Sigmoid colon (tissue), 7 donors: Measurements from ENCODE around the gene DDX5. TPM values are rescaled to one million over a fixed set of nuclear protein-coding genes. Genes with fewer than 3 reads are reported as not detected.
"Not testable (repeated sequence)": the region's sequence is repeated elsewhere in the genome, so short reads cannot be mapped to it uniquely, and the experiment has no call there.

Experiments used
- DNase-seq: peaks from one replicate; pipeline ENCODE4 v3.0.0-alpha.2; 2019
- H3K27ac ChIP-seq, 4 donors: fragments of 200-600 bp; sonication (generic); one replicate each; pipeline ENCODE4 v1.5.1; 2016 to 2019; ENCODE audit warnings: mild to moderate bottlenecking in 1 of 4
- H3K27me3 ChIP-seq, 3 donors: fragments of 200-600 bp; sonication (generic); one replicate each; pipeline ENCODE4 v1.5.1; 2019; ENCODE audit warnings: mild to moderate bottlenecking in 1 of 3
- H3K36me3 ChIP-seq, 4 donors: fragments of 200-600 bp; sonication (generic); one replicate each; pipeline ENCODE4 v1.5.1; 2016 to 2019
- H3K4me1 ChIP-seq, 4 donors: fragments of 200-600 bp; sonication (generic); one replicate each; pipeline ENCODE4 v1.5.1; 2017 to 2019
- H3K4me3 ChIP-seq, 4 donors: fragments of 200-600 bp; sonication (generic); one replicate each; pipeline ENCODE4 v1.5.1; 2017 to 2019; ENCODE audit warnings: mild to moderate bottlenecking in 2 of 4, moderate library complexity in 1 of 4
- H3K9me3 ChIP-seq, 4 donors: fragments of 200-600 bp in 3 of 4; sonication (generic) in 3 of 4; one replicate each; pipeline versions ENCODE4 v1.5.1 to v1.6.1; 2013 to 2019
- EP300 ChIP-seq, 4 donors: sonication (generic); formaldehyde crosslinking; IDR thresholded peaks; one replicate each; pipeline ENCODE4 v1.6.1; 2017; ENCODE audit warnings: antibody characterized with exemption in 4 of 4
- POLR2A ChIP-seq, 2 donors: fragments of 450-650 bp; IDR thresholded peaks; one replicate each; pipeline ENCODE4 v1.6.1; 2016; ENCODE audit warnings: antibody characterized with exemption in 2 of 2, mild to moderate bottlenecking in 2 of 2, moderate library complexity in 2 of 2
- POLR2AphosphoS5 ChIP-seq, 4 donors: sonication (generic); formaldehyde crosslinking; IDR thresholded peaks; one replicate each; pipeline ENCODE4 v1.6.1; 2017; ENCODE audit warnings: antibody characterized with exemption in 4 of 4
- WGBS, 2 donors: extraction: QIAGEN DNeasy Blood & Tissue Kit; methylation state at CpG; one replicate each; pipeline ENCODE4 v1.1.7; 2013; 5-methylcytosine and 5-hydroxymethylcytosine counted together
- intact Hi-C: fragments of 100-400 bp; cut with DNase I; formaldehyde crosslinking; loops from one replicate; pipeline ENCODE4 v1.15.1; 2023
- polyA plus RNA-seq, 3 donors: library from polyadenylated mRNA; stranded (reverse); fragments of 200-250 nt; gene quantifications; one replicate each; pipeline ENCODE4 v1.2.3, GENCODE V29; 2013
- total RNA-seq, 4 donors: library from RNA; depleted of rRNA; stranded (reverse); fragments of >200 nt; gene quantifications; one replicate each; pipeline ENCODE4 v1.1.0, GENCODE V29; 2016
- TF ChIP-seq, protein P1 (sequence below), 4 experiments: fragments of 450-650 bp in 3 of 4; fragments of 200-600 bp in 1 of 4; IDR thresholded peaks; one replicate each; pipeline ENCODE4 v1.5.1; 2016 to 2019; ENCODE audit warnings: antibody characterized with exemption in 4 of 4, mild to moderate bottlenecking in 3 of 4, moderate library complexity in 2 of 4
- donor health status: healthy with polysubstance abuse.
- donor health status: Bipolar disorder and iron deficiency.
- donor health status: healthy.

DDX5 gene
- total and polyA plus RNA-seq, 7 donors = 187 to 1,652 (median 488) TPM

DNA sequence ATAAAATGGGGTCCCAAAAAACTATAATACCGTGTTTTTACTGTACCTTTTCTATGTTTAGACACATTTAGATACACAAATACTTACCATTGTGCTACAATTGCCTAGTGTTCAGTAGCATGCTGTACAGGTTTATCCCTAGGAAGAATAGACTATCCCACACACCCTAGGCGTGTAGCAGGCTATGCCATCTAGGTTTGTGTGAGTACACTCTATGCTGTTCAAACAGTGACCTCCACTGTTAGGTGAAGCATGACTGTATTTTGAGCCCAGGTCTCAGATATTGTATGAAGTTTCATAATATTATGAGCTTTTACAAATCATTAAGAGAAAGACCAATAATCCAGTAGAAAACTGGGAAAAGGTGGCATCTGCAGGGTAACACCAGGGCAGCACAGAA, 33.5 kb downstream of the DDX5 start:
- H3K27me3 ChIP-seq = no peaks in the 10 kb centered on the region
- no peak overlapping the region for H3K27ac ChIP-seq
- no peak for DNase-seq
- H3K4me1 ChIP-seq = no peaks in the 10 kb centered on the region
- TF ChIP-seq EP300 (IDR thresholded peaks at IDR 0.05) = no peak
- no peak for TF ChIP-seq POLR2A (IDR thresholded peaks at IDR 0.05)
- no peak for TF ChIP-seq POLR2AphosphoS5 (IDR thresholded peaks at IDR 0.05)
- TF ChIP-seq, protein P1, sequence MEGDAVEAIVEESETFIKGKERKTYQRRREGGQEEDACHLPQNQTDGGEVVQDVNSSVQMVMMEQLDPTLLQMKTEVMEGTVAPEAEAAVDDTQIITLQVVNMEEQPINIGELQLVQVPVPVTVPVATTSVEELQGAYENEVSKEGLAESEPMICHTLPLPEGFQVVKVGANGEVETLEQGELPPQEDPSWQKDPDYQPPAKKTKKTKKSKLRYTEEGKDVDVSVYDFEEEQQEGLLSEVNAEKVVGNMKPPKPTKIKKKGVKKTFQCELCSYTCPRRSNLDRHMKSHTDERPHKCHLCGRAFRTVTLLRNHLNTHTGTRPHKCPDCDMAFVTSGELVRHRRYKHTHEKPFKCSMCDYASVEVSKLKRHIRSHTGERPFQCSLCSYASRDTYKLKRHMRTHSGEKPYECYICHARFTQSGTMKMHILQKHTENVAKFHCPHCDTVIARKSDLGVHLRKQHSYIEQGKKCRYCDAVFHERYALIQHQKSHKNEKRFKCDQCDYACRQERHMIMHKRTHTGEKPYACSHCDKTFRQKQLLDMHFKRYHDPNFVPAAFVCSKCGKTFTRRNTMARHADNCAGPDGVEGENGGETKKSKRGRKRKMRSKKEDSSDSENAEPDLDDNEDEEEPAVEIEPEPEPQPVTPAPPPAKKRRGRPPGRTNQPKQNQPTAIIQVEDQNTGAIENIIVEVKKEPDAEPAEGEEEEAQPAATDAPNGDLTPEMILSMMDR (IDR thresholded peaks at IDR 0.05) = no peak
- no peak overlapping the region for H3K4me3 ChIP-seq
- no peaks in the 10 kb centered on the region for H3K9me3 ChIP-seq
- H3K36me3 ChIP-seq = peaks cover 0 to 5% (median 0%) of the 10 kb centered on the region in 4 donors
- intact Hi-C loops = no loop called here
- WGBS, 2 donors = 84 to 94% methylated on average over 2 of the region's 2 CpGs

GRCh38 chr17:64471440-64471839, 34.6 kb downstream of the DDX5 start:
- Histone ChIP-seq H3K36me3 (no peaks in the 10 kb centered on the region), H3K4me1 (no peaks in the 10 kb centered on the region), H3K27me3 (no peaks in the 10 kb centered on the region), H3K27ac (no peak overlapping the region), H3K9me3 (no peaks in the 10 kb centered on the region), H3K4me3 (no peak overlapping the region)
- intact Hi-C loops = no loop called here
- WGBS, 2 donors = 87 to 93% methylated on average over 3 of the region's 3 CpGs
- TF ChIP-seq POLR2A (IDR thresholded peaks at IDR 0.05) = no peak
- TF ChIP-seq, protein P1 (IDR thresholded peaks at IDR 0.05) = no peak
- no peak for TF ChIP-seq POLR2AphosphoS5 (IDR thresholded peaks at IDR 0.05)
- no peak for TF ChIP-seq EP300 (IDR thresholded peaks at IDR 0.05)
- DNase-seq = no peak

GRCh38 chr17:64470625-64471024, 35.5 kb downstream of the DDX5 start:
- Histone ChIP-seq H3K9me3 (no peaks in the 10 kb centered on the region), H3K4me1 (no peaks in the 10 kb centered on the region), H3K4me3 (no peak overlapping the region), H3K27ac (no peak overlapping the region), H3K27me3 (no peaks in the 10 kb centered on the region), H3K36me3 (no peaks in the 10 kb centered on the region)
- intact Hi-C loops = no loop called here
- 81 to 90% methylated on average over 4 of the region's 4 CpGs for WGBS, 2 donors
- DNase-seq = no peak
- TF ChIP-seq POLR2A (IDR thresholded peaks at IDR 0.05) (no peak), EP300 (IDR thresholded peaks at IDR 0.05) (no peak), POLR2AphosphoS5 (IDR thresholded peaks at IDR 0.05) (no peak)

DNA sequence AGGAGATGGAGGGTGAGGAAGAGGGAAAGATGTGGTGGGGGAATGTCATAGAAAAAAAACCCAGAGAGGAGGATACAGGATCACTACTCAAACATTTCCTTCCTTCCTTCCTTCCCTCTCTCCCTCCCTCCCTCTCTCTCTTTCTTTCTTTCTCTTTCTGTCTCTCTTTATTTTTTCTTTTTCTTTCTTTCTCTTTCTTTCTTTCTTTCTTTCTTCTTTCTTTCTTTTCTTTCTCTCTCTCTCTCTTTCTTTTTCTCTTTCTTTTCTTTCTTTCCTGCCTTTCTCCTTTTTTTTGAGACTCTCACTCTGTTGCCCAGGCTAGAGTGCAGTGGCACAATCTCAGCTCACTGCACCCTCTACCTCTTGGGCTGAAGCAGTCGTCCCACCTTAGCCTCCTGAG, 39.3 kb downstream of the DDX5 start:
- H3K27me3 ChIP-seq, H3K4me1 ChIP-seq, H3K4me3 ChIP-seq, H3K27ac ChIP-seq, H3K36me3 ChIP-seq, H3K9me3 ChIP-seq, DNase-seq, intact Hi-C loops: not testable (repeated sequence)
- 73 to 89% methylated on average over 1 of the region's 1 CpG for WGBS, 2 donors

DNA sequence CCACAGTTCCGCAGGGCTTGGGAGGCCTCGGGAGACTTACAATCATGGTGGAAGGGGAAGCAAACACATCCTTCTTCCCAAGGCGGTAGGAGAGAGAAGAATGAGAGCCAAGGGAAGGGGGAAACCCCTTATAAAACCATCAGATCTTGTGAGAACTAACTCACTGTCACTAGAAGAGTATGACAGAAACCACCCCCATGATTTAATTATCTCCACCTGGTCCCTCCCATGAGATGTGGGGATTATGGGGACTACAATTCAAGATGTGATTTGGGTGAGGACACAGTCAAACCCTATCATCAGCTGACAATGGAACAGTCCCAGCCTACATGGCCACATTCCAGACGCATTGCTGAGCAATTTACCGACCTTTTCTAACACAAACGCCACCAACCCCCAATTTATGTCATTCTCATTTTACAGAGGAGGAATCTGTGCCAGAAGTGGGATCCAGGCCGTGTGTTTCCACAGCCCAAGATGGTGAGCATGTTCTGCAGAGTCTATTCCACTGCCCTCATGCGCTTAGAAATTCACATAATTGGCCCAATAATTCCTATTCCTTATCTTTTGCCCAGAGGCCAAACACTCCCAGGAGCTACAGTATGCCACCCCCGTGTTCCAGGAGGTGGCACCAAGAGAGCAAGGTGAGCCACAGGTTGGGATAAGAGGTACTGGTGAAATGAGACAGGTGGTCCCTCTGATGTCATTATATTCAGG, 39.9 kb downstream of the DDX5 start:
- TF ChIP-seq POLR2AphosphoS5 (IDR thresholded peaks at IDR 0.05) (no peak), POLR2A (IDR thresholded peaks at IDR 0.05) (no peak), EP300 (IDR thresholded peaks at IDR 0.05) (no peak)
- TF ChIP-seq, protein P1 (IDR thresholded peaks at IDR 0.05) = no peak
- H3K4me3 ChIP-seq = no peak overlapping the region
- no peak overlapping the region for H3K27ac ChIP-seq
- no peaks in the 10 kb centered on the region for H3K4me1 ChIP-seq
- 63 to 83% methylated on average over 9 of the region's 9 CpGs for WGBS, 2 donors
- no peak for DNase-seq
- H3K36me3 ChIP-seq = no peaks in the 10 kb centered on the region
- no peaks in the 10 kb centered on the region for H3K9me3 ChIP-seq
- intact Hi-C loops = no loop called here
- no peaks in the 10 kb centered on the region for H3K27me3 ChIP-seq

DNA sequence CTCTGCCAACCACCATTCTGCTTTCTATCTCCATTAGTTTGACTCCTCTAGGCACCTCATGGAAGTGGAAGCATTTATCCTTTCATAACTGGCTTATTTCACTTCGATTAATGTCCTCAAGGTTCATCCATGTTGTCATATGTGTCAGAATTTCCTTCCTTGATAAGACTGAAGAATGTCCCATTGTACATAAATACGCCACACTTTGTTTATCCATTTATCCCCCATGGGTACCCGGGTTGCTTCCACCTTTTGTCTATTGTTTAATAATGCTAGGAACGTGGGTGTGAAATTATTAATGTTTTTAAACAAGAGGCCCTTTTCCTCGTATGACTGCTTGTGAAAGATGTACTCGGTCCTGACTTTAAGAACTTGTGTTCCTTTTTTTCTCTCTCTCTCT, 44.3 kb downstream of the DDX5 start:
- no peaks in the 10 kb centered on the region for H3K9me3 ChIP-seq
- H3K36me3 ChIP-seq = no peaks in the 10 kb centered on the region
- H3K27ac ChIP-seq = no peak overlapping the region
- DNase-seq = no peak
- H3K27me3 ChIP-seq = no peaks in the 10 kb centered on the region
- H3K4me1 ChIP-seq = no peaks in the 10 kb centered on the region
- intact Hi-C loops = no loop called here
- TF ChIP-seq POLR2AphosphoS5 (IDR thresholded peaks at IDR 0.05) (no peak), POLR2A (IDR thresholded peaks at IDR 0.05) (no peak), EP300 (IDR thresholded peaks at IDR 0.05) (no peak)
- TF ChIP-seq, protein P1 (IDR thresholded peaks at IDR 0.05) = no peak
- WGBS, 2 donors = 82 to 85% methylated on average over 6 of the region's 6 CpGs
- H3K4me3 ChIP-seq = no peak overlapping the region
